ENCODE measurements around the gene FAM76B.

FAM76B gene

GRCh38 chr11:95805869-95806268, 16.3 kb upstream of the FAM76B start:
- H3K36me3 Mint-ChIP-seq (ENCODE audit: low read depth), result peaks cover 94% of the 10 kb centered on the region
- no peaks in the 10 kb centered on the region for H3K27me3 Mint-ChIP-seq (ENCODE audit: low read depth)
- H3K27ac Mint-ChIP-seq, result no peak overlapping the region
- TF ChIP-seq, protein P1, sequence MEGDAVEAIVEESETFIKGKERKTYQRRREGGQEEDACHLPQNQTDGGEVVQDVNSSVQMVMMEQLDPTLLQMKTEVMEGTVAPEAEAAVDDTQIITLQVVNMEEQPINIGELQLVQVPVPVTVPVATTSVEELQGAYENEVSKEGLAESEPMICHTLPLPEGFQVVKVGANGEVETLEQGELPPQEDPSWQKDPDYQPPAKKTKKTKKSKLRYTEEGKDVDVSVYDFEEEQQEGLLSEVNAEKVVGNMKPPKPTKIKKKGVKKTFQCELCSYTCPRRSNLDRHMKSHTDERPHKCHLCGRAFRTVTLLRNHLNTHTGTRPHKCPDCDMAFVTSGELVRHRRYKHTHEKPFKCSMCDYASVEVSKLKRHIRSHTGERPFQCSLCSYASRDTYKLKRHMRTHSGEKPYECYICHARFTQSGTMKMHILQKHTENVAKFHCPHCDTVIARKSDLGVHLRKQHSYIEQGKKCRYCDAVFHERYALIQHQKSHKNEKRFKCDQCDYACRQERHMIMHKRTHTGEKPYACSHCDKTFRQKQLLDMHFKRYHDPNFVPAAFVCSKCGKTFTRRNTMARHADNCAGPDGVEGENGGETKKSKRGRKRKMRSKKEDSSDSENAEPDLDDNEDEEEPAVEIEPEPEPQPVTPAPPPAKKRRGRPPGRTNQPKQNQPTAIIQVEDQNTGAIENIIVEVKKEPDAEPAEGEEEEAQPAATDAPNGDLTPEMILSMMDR (IDR thresholded peaks at IDR 0.05; ENCODE audit: unreplicated experiment in 3 of 3), result no peak
- H3K4me3 Mint-ChIP-seq, result no peak overlapping the region
- peaks cover 39% of the 10 kb centered on the region for H3K9me3 Mint-ChIP-seq
- H3K4me1 Mint-ChIP-seq, result no peaks in the 10 kb centered on the region

GRCh38 chr11:95803973-95804372, 14.4 kb upstream of the FAM76B start:
- Mint-ChIP-seq H3K9me3 (peaks cover 24% of the 10 kb centered on the region), H3K36me3 (ENCODE audit: low read depth) (peaks cover 91% of the 10 kb centered on the region), H3K4me3 (no peak overlapping the region), H3K4me1 (no peaks in the 10 kb centered on the region), H3K27me3 (ENCODE audit: low read depth) (no peaks in the 10 kb centered on the region), H3K27ac (no peak overlapping the region)
- TF ChIP-seq, protein P1 (IDR thresholded peaks at IDR 0.05; ENCODE audit: unreplicated experiment in 3 of 3), result no peak

GRCh38 chr11:95802806-95803205, 13.2 kb upstream of the FAM76B start:
- Mint-ChIP-seq H3K36me3 (ENCODE audit: low read depth) (peaks cover 79% of the 10 kb centered on the region), H3K4me3 (no peak overlapping the region), H3K27ac (no peak overlapping the region), H3K4me1 (no peaks in the 10 kb centered on the region), H3K27me3 (ENCODE audit: low read depth) (no peaks in the 10 kb centered on the region), H3K9me3 (peaks cover 14% of the 10 kb centered on the region)
- TF ChIP-seq, protein P1 (IDR thresholded peaks at IDR 0.05; ENCODE audit: unreplicated experiment in 3 of 3), result no peak

DNA sequence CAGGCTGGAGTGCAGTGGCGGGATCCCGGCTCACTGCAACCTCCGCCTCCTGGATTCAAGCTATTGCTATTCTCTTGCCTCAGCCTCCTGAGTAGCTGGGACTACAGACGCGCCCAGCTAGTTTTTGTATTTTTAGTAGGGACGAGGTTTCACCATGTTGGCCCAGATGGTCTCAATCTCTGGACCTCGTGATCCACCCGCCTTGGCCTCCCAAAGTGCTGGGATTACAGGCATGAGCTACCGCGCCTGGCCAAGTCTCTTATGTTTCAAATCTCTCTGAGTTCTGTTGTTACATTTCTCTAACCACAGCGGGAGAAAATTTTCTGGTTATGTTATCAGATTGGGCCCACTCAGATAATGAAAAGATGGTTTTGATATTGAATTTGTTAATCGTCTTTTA, 10.9 kb upstream of the FAM76B start:
- peaks cover 55% of the 10 kb centered on the region for H3K36me3 Mint-ChIP-seq (ENCODE audit: low read depth)
- H3K27ac Mint-ChIP-seq, result no peak overlapping the region
- H3K9me3 Mint-ChIP-seq, result peaks cover 3% of the 10 kb centered on the region
- peaks cover 5% of the 10 kb centered on the region for H3K4me1 Mint-ChIP-seq
- H3K27me3 Mint-ChIP-seq (ENCODE audit: low read depth), result no peaks in the 10 kb centered on the region
- no peak overlapping the region for H3K4me3 Mint-ChIP-seq
- TF ChIP-seq, protein P1 (IDR thresholded peaks at IDR 0.05; ENCODE audit: unreplicated experiment in 3 of 3), result no peak

DNA sequence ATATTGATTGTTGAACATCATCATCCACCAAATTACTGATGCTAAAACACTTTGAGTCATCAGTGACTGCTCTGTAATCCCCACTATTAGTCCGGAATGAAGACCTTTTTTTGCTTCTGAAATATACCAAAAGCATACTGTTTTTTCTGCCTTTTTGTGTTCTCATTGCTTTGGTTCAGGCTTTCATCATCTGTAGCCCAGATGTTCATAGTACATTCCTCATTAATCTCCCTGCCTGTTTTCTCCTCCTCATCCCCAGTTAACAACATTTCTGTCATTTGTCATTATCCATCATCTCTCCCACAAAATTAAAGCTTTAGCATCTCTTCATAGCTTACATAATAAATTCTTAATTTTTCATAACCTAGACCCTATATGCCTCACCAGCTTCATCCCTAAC, 10.0 kb upstream of the FAM76B start:
- H3K4me1 Mint-ChIP-seq, result peaks cover 8% of the 10 kb centered on the region
- H3K27ac Mint-ChIP-seq, result no peak overlapping the region
- peaks cover 3% of the 10 kb centered on the region for H3K9me3 Mint-ChIP-seq
- peaks cover 48% of the 10 kb centered on the region for H3K36me3 Mint-ChIP-seq (ENCODE audit: low read depth)
- TF ChIP-seq, protein P1 (IDR thresholded peaks at IDR 0.05; ENCODE audit: unreplicated experiment in 3 of 3), result no peak
- no peak overlapping the region for H3K4me3 Mint-ChIP-seq
- no peaks in the 10 kb centered on the region for H3K27me3 Mint-ChIP-seq (ENCODE audit: low read depth)

DNA sequence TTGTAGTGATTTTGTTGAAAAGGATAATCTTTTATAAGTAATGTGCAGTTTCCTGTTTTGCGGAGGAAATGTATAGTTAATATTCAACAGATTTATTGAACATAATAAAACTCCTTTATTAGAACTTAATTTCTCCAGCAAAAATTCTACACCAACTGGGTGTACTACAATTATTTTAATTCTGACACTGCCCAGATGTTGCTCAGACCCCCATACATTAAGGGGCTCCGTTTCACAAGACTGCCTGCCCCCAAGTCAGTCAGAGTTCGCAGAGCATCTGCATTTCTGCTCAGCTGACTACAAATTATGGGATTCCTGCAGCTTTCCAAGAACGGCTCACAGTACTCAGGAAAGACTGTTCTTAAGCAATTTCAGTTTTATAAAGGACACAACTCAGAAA, 6.9 kb upstream of the FAM76B start:
- peak overlapping the region in 1 of 3 experiments; percentile 28 for H3K4me3 Mint-ChIP-seq
- TF ChIP-seq, protein P1 (IDR thresholded peaks at IDR 0.05; ENCODE audit: unreplicated experiment in 3 of 3), result no peak
- H3K4me1 Mint-ChIP-seq, result peaks cover 31% of the 10 kb centered on the region
- no peaks in the 10 kb centered on the region for H3K27me3 Mint-ChIP-seq (ENCODE audit: low read depth)
- H3K9me3 Mint-ChIP-seq, result no peaks in the 10 kb centered on the region
- H3K27ac Mint-ChIP-seq, result peak overlapping the region; percentile 8 to 83 (median 66)
- H3K36me3 Mint-ChIP-seq (ENCODE audit: low read depth), result peaks cover 21% of the 10 kb centered on the region
